ENCODE results near the gene HSFX1.
"Not testable (repeated sequence)": the region's sequence is repeated elsewhere in the genome, so short reads cannot be mapped to it uniquely, and the experiment has no call there.

Gene HSFX1, protein sequence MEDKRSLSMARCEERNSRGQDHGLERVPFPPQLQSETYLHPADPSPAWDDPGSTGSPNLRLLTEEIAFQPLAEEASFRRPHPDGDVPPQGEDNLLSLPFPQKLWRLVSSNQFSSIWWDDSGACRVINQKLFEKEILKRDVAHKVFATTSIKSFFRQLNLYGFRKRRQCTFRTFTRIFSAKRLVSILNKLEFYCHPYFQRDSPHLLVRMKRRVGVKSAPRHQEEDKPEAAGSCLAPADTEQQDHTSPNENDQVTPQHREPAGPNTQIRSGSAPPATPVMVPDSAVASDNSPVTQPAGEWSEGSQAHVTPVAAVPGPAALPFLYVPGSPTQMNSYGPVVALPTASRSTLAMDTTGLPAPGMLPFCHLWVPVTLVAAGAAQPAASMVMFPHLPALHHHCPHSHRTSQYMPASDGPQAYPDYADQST

DNA sequence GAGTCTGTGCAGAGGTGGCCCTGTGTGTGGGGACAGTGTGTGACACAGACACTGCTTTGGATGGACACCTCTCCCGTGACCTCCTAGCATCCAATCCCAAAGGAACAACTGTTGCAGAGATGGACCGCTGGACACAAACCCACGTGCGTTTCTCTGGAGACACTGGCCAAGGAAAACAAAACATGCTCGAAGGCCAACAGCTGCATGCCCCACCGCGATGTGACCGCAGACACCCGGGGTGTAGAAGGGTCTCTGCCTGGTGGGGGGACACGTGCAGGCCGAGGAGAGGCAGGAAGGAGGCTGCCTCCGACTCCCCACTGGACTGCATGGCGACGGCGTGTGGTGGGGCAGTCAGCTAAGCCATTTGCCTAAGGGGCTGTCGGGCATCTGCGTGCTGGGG is at the start of gene HSFX1:
Gene HSFX1, plus strand, starts transcription at position 301 of the 400 bp plus-strand sequence. CDS start 614 bp downstream, outside the sequence.
- DNase-seq (ENCODE audit: low spot score), result not testable (repeated sequence)

DNA sequence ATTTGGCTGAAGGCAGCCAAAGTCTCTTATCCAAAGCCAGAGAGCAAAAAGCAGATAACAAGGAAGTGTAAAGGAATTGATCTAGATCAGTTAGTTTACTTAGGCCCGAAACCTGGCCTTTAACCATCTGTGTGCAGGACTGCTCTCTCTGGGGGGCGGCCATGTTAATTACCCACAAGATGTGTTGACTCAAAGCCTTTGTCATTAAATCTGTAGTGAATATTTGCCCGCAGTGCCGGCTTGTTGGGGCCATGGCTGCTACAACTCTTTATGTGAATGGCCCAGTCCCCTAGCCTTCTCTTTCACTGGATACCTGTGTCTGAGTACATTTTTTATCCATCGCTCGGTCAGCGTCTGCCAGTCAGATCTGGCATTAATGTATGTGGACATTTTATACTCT is 46.6 kb upstream of the HSFX1 start:
- not testable (repeated sequence) for DNase-seq (ENCODE audit: low spot score)

DNA sequence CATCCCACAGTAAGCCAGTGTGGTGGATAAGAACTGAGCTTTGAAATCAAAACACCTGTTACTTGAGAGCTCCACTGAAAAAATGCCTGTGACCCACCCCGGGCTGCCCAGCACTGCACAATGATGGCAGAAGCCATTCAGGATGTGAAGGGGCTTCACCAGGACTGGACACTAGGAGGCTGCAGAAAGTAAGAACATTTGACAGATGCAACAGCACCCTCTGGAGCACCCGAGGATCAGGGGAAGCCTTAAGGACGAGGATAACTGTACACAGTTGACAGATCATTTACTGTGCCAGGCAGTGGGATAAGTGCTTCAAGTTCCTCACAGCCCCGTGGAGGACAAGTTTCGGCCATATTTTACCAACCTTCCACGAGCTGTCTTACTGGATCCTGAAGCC is 31.6 kb upstream of the HSFX1 start:
- DNase-seq (ENCODE audit: low spot score), result not testable (repeated sequence)

DNA sequence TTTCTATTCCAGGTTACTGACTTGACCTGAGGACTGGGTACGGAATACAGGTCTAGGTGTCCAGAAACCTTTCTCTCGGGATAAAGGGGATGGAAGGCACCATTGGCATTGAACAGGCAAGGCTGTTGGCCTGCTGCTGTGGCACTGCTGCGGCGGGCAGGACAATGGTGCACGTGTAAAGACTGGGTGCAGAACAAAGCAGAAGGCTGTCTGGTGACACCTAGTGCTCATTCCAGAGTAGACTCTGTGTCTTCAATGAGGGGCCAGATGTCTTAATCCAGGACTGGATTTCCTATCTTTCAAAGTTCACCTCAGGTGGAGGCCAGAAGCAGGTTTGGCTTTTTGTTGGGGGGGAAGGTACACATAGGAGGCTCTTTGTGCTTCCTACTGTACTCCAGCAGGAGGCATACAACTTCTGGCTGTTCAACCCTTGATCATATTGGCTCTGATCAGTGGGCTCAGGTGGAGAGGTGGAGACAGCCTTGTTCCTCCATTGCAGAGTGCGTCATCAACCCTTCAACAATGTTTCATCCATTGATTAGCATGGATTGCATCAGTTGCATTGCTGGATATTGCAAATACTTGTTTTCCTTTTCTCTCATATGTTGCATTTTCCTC is 27.4 kb upstream of the HSFX1 start:
- not testable (repeated sequence) for DNase-seq (ENCODE audit: low spot score)

DNA sequence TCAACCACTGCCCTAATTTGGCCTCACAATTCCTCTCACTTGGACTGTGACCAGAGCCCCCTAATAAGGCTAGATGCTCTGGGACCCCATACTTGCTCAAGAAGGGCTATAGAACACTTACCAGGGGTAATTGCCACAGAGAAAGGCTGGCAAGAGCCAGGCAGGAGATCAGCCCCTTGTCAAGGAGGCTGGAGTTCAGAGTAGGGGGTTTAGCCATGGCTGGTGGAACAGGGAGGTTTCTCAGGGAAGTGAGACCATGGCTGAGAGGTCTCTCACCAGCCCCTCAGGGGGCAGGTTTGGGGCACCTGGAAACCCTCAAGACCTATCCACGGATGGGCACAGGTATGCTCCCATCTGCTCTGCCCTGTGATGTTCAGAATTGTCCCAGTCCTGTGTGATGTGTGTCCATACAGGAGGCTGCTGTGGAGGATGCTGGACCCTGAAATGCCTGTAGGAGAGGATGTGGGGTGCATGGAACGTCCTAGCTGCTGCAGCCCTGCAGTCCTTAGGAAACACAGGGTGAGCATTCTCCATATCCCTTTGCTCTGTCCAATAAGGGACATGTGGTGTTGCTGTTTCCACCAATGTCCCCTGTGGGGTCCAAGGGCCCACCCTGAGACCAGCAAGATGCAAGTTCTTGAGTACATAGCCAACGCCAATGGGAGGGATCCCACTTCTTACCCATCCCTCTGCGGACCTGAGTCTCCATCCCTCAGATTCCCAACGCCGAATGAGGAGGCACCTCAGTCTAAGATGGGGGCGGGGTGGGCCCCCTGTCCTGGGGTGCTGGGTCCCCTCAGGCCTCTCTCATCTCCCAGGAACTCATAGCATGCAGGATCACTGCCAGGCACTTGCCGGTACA is 16.4 kb upstream of the HSFX1 start:
- no peak for DNase-seq (ENCODE audit: low spot score)

DNA sequence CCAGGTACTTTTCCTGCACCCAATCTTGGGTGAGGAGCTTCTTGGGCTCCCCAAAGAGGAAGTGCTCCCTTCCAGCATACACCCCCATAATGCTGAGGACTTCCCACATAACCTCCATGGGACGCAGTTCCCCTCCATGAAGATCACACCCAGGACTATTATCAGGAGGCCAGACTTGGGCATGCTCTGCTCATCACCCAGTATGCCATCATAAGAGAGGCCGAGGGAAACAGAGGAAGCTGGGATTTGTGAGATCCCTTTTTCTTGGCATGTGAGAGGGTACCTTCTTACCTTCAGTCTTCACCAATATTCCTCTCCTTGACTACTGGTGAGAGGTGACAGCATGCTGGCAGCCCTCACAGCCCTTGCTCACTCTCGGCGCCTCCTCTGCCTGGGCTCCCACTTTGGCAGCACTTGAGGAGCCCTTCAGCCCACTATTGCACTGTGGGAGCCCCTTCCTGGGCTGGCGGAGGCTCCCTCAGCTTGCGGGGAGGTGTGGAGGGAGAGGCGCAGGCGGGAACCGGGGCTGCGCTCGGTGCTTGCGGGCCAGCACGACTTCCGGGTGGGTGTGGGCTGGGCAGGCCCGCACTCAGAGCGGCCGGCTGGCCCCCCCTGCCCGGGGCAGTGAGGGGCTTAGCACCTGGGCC is 15.7 kb upstream of the HSFX1 start:
- DNase-seq (ENCODE audit: low spot score), result no peak

DNA sequence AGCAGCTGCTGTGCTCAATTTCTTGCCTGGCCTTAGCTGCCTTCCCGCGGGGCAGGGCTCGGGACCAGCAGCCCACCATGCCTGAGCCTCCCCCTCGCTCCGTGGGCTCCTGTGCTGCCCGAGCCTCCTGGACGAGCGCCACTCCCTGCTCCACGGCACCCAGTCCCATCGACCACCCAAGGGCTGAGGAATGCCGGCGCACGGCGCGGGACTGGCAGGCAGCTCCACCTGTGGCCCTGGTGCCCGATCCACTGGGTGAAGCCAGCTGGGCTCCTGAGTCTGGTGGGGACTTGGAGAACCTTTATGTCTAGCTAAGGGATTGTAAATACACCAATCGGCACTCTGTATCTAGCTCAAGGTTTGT is 15.2 kb upstream of the HSFX1 start:
- DNase-seq (ENCODE audit: low spot score), result not testable (repeated sequence)

DNA sequence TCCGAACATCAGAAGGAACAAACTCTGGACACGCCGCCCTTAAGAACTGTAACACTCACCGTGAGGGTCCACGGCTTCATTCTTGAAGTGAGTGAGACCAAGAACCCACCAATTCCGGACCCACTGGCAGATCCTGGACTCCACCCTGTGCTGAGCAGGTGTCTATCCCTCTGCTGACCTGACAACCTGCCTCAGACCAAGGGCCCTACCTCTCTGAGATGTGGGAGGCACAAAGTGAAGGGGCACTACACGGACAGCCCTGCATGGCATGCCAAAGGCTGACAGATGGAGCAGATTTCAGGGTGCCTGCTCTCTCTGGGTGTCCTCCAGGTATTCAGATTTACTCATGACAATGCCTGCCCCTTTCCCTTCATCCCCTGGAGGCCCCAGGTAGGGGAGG is 14.0 kb upstream of the HSFX1 start:
- no peak for DNase-seq (ENCODE audit: low spot score)

DNA sequence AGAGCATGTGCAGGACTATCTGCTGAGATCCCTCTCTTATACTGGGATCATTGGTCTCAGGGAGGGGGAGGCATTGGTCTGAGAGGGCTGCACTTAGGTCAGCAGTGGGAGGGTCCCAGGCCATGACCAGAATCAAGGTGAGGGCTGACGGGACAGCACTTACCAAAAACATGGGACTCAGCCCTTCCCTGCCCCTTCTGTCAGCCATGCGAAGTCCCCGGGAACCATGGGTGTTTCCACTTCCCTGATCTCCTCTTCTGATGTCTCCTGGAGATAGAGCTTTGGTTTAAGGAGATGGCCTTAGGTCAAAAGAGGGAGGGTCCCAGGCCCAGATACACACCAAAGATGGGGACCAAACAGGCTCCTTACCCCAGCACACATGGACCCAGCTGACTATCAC is 12.9 kb upstream of the HSFX1 start:
- no peak for DNase-seq (ENCODE audit: low spot score)

DNA sequence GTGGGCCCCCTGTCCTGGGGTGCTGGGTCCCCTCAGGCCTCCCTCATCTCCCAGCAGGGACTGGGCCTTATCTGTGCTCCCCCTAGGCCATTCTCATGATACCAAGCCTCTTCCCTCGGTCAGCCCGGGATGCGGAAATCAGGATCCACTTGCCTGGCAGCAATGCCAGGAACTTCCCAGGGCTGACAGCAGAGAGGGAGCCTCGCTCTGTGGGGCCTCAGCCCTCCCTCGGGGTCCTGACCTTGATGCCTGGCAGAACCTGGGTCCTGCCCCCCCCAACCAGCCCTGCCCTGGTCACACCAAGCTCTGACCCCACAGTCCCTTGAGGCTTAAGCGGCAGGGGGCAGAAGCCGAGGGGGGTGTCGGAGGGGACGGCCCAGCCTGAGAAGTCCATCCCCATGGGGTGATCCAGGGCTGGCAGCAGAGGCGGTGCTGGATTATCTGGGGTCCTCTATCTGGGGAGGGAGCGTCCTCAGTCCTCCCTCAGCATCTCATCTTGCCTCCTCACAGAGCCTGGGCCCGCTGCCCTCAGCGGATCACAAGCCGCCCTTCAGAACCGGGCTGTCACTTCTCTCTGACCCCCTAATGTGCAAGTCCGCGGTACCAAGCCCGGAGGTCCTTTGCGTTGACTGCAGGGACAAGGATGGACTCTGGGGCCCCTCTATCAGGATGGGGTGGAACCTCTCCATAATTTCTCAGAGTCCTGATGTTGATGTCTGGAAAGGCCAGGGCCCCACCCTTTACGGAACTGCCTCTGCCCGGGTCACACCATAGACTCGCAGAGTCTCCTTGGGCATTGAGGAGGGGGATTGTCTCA is 11.8 kb upstream of the HSFX1 start:
- not testable (repeated sequence) for DNase-seq (ENCODE audit: low spot score)

DNA sequence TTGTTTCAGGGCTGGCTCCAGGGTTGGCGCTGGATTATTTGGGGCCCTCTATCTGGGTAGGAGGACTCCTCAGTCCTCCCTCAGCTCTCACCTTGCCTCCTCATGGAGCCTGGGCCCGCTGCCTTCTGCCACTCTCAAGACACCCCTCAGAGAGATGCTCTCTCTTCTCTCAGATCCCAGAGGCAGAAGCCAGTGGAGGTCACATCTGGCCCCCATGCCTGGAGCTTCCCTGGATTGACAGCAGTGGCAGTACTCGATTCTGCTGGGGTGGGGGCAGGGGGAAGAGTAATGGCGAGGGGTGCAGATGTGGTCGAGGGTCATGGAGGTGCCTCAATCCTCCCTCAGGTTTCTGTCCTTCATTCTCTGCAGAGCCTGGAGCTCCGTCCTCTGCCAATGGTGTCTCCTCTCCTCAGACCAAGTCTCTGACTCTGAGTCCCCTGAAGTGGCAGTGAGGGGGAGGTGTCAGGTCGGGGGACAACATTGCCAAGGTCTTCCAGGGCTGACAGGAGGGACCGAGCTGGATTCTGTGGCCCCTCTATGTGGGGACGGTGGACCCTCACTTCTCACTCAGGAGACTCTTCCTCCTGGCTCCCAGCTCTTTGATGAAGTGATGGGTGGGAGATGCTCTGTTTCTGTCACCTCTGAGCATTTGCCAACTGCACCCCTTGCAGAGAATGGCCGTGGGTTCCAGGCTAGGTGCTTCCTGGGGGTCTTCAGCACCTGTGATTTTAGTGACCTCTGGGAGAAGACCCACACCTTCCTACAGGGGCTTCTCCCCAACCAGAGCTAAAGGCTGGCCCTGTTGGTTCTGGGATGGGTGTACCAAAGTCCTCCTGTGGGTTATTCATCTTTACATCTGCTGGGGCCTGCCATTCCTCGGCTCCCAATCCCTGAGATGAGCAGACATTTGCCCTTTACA is 10.9 kb upstream of the HSFX1 start:
- no peak for DNase-seq (ENCODE audit: low spot score)

DNA sequence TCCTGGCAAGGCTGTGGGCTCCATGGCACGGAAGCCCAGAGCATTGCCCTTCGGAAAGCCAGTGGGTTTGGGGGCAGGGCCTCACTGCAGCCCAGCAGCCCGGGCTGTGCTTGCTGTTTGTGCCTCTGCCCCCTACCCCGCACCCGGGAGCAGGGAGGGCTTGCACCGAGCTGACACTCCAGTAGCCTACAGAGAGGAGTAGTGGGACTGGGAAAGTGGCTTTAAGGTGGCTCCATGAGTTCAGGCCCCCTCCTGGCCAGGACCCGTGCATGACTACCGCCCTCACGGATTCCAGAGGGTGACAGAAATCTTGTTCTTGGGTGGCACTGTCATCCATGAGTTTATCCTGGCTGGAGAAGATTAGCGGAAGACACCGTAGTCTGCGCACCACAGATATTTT is 3.5 kb upstream of the HSFX1 start:
- not testable (repeated sequence) for DNase-seq (ENCODE audit: low spot score)

DNA sequence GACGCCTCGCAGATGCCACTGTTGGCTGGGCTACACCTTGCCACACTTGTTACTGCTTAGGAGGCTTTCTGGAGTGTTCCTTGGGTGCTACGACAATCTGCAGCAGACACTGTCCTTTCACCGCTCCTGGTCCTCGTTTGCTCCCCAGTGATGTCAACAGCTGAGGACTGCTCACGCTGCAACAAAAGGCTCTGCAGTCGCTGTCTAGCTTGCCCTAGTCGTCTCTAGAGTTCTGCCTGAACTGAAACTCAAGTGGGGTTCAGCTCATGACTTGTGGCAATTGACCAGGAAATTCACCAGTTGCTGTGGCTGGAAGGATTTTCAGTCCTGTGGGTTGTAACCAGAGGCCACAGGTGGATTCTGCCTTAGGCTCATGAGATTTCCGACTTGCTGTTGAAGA is 842 bp upstream of the HSFX1 start:
- not testable (repeated sequence) for DNase-seq (ENCODE audit: low spot score)

DNA sequence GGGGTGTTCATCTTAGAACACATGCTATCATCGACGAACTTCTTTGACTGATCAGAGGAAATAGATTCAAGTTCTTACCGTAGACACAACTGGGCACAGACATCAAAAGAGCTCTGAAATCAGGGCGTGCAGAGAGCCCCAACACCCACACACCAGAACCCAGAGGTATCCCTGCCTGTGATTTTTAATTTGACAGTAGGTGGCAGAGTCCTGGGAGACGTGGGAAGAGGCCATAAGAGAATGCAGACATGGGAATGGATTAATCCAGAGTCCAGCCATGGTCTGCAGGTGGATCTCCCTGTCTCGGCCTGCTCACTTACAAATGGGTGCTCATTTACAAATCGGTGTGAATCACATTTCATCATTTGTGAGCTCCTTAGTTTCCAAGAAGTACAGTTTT is 4.1 kb downstream of the HSFX1 start:
- not testable (repeated sequence) for DNase-seq (ENCODE audit: low spot score)

DNA sequence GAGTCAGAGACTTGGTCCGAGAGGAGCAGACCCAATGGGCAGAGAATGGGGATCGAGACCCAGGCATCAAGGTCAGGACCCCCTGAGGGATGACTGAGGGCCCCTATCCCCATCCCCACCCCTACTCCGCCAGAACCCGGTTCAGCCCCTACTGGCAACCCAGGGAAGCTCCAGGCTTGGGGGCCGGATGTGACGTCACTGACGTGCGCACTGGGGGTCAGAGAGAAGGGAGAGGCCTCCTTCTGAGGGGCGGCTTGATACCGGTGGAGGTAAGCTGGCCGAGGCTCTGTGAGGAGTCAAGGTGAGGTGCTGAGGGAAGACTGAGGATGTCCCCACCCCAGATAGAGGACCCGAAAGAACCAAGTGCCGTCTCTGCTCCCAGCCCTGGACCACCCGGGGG is 7.9 kb downstream of the HSFX1 start, which contains the start of gene MAGEA9:
Gene MAGEA9, plus strand, starts transcription at position 204 of the 400 bp plus-strand sequence. CDS start 4,281 bp downstream, outside the sequence.
- not testable (repeated sequence) for DNase-seq (ENCODE audit: low spot score)

DNA sequence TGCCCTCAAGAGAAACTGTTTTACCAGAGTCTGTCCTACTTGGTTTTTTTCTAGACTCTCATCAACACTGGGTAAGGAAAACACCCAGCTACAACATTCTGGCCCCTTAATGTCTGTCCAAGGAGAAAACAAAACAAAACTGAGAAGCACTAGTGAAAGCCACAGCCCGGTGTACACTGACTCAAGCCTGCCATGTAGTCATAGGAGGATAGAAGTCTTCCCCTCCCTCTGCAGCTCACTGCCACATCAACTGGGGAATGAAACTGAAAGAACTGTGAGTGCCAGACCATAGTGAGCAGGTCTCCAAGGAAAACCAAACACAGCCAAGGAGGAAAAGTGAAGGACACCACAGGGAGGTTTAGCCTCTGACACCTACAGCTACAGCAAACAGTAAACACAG is 21.7 kb downstream of the HSFX1 start:
- not testable (repeated sequence) for DNase-seq (ENCODE audit: low spot score)

DNA sequence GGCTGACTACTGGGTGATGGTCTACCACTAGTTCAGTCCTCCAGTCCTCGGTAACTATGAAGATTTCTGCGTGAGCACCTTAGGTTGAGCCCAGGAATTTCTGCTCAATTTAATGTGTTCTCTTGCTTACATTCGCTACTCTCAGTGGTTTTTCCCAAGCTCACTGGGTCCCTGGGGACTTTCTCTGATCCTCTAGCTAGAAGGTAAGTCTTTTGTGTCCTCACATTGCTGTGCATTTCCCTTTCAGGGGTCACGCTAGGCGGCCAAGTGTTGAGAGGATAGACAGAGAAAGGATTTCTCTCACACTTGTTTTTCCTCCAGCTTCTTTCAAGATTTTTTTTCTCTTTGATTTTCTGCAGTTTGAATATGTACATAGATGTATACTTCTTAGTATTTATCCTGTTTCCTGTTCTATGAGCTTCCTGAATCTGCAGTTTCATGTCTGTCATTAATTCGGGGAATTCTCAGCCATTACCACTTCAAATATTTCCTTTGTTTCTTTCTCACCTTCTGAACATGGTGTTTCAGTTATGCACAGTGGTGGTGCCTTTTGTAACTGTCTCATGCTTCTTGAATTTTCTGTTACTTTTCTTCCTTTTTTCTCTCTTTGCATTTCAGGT is 25.3 kb downstream of the HSFX1 start:
- DNase-seq (ENCODE audit: low spot score), result no peak

DNA sequence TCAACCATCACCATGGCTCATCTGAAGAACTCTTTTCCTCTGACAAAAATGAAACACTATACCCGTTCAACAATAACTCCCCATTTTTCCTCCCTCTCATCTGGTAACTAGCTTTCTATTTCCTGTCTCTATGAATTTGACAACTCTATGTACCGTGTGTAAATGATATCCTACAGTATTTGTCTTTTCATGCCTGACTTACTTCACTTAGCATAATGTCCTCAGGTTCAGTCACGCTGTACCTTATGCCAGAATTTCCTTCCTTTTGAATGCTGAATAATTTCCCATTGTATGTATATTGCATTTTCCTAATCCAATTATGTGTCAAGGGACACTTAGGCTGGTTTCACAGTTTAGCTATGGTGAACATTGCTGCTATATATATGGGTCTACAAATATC is 26.1 kb downstream of the HSFX1 start:
- DNase-seq (ENCODE audit: low spot score), result no peak

DNA sequence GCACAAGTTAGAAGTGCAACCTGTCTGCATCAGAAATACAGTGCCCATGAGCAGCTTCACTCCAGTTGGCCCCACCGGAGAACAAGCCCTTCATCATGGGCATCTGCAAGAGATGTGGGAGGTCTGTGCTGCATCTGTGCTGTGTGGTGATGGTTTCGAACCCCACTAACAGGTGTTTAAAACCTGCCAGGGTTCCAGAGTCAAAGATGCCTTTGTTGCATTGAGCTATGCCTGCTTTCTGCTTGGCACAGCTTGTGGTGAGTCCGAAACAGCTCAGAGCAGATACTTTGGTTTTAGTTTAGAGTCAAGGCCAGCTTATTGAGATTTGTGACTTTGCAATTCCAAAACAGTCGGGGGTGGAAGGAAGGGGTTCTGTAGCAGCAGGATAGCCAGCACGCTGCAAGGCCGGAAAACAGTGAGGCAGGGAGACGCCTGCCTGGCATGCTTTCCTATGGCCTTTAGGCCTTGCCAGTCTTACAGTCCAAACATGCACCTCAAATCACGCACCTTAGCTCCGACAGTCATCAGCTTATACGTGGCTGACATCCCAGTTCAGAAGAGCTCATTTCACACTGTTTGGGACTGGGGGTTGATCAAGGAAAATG is 29.7 kb downstream of the HSFX1 start:
- DNase-seq (ENCODE audit: low spot score), result no peak

Data from Ammon's horn (tissue), 1 donor.